Thoracic aorta (tissue), 2 donors: ENCODE data around the gene PTGDS. TPM values are rescaled to one million over a fixed set of nuclear protein-coding genes. Genes with fewer than 3 reads are reported as not detected.

Source experiments
- ATAC-seq: fragments of 150-250 bp; one replicate; pipeline ENCODE4 v1.8.0; 2017; ENCODE audit warnings: low read depth; ENCODE audit not compliant: insufficient number of reproducible peaks, low FRiP score
- DNase-seq: peaks from one replicate; pipeline ENCODE4 v3.0.0-alpha.2; 2020; ENCODE audit warnings: low spot score
- H3K27ac ChIP-seq, 2 donors: fragments of 200-600 bp; sonication (generic); 1 replicate in 1 of 2; 2 replicates in 1 of 2; pipeline ENCODE4 v1.5.1; 2016; ENCODE audit warnings: mild to moderate bottlenecking in 2 of 2, moderate library complexity in 2 of 2
- H3K27me3 ChIP-seq: fragments of 200-600 bp; sonication (generic); replicated peaks from 2 replicates; pipeline ENCODE4 v1.6.0; 2016; ENCODE audit warnings: mild to moderate bottlenecking; ENCODE audit not compliant: insufficient read depth
- H3K36me3 ChIP-seq: fragments of 200-600 bp; sonication (generic); one replicate; pipeline ENCODE4 v1.5.1; 2016
- H3K4me1 ChIP-seq, 2 donors: fragments of 200-600 bp; sonication (generic); 1 replicate in 1 of 2; 2 replicates in 1 of 2; pipeline versions ENCODE4 v1.5.1 to v1.6.0; 2016; ENCODE audit warnings: low read depth in 2 of 2, mild to moderate bottlenecking in 1 of 2; ENCODE audit not compliant: control insufficient read depth in 1 of 2
- H3K4me3 ChIP-seq: fragments of 200-600 bp; sonication (generic); 2 replicates; pipeline ENCODE4 v1.5.1; 2016; ENCODE audit warnings: mild to moderate bottlenecking
- H3K9me3 ChIP-seq: fragments of 200-600 bp; sonication (generic); 2 replicates; pipeline ENCODE4 v1.5.1; 2016
- CTCF ChIP-seq: fragments of 200-600 bp; sonication (generic); IDR thresholded peaks from one replicate; pipeline ENCODE4 v1.5.1; 2019; ENCODE audit warnings: antibody characterized with exemption
- total RNA-seq, 2 donors: library from RNA; depleted of rRNA; stranded (reverse); fragments of >200 nt; gene quantifications; one replicate each; pipeline versions ENCODE4 v1.1.0 to v1.2.3, GENCODE V29; 2016

Gene PTGDS
- total RNA-seq, 2 donors from 2014 or later: 66.1 to 89.5 TPM

- TF ChIP-seq CTCF: no peak
- DNase-seq (no peak), ATAC-seq (no peak)
- H3K9me3 ChIP-seq: no peaks in the 10 kb centered on the region
- H3K4me3 ChIP-seq: peak overlapping the region; percentile 97
- H3K27ac ChIP-seq: peak overlapping the region; percentile 79 to 83
- peaks cover 34% of the 10 kb centered on the region for H3K36me3 ChIP-seq
- no peaks in the 10 kb centered on the region for H3K27me3 ChIP-seq
- H3K4me1 ChIP-seq: peaks cover 11 to 39% of the 10 kb centered on the region in 2 donors
Measured at GRCh38 chr9:136943291-136944211, 33.8 kb upstream of the PTGDS start.

- H3K4me1 ChIP-seq: peaks cover 13 to 41% of the 10 kb centered on the region in 2 donors
- H3K9me3 ChIP-seq: no peaks in the 10 kb centered on the region
- H3K36me3 ChIP-seq: peaks cover 34% of the 10 kb centered on the region
- peak overlapping the region; percentile 79 to 83 for H3K27ac ChIP-seq
- no peak for TF ChIP-seq CTCF
- H3K4me3 ChIP-seq: peak overlapping the region; percentile 97
- H3K27me3 ChIP-seq: no peaks in the 10 kb centered on the region
- DNase-seq (no peak), ATAC-seq (peak; percentile 14)
Measured at GRCh38 chr9:136944212-136944518, 33.1 kb upstream of the PTGDS start.

- peaks cover 17 to 45% of the 10 kb centered on the region in 2 donors for H3K4me1 ChIP-seq
- DNase-seq (peak; percentile 57), ATAC-seq (peak; percentile 52)
- H3K27me3 ChIP-seq: no peaks in the 10 kb centered on the region
- no peaks in the 10 kb centered on the region for H3K9me3 ChIP-seq
- H3K36me3 ChIP-seq: peaks cover 28% of the 10 kb centered on the region
- H3K4me3 ChIP-seq: peak within 1 kb of the TSS; percentile 97
- peak; percentile 98 for TF ChIP-seq CTCF
- H3K27ac ChIP-seq: peak within 1 kb of the TSS; percentile 79 to 83
Measured at GRCh38 chr9:136944519-136945332, 32.6 kb upstream of the PTGDS start, which contains the start of the genes C8G and FBXW5. Gene C8G (plus strand): TSS chr9:136945243. CDS start chr9:136945321, 78 bp downstream. Gene FBXW5 (minus strand): TSS chr9:136944738. CDS start chr9:136944083, 655 bp downstream.

- ATAC-seq: no peak
- no peak for TF ChIP-seq CTCF
- no peak for DNase-seq
- peaks cover 22% of the 10 kb centered on the region for H3K36me3 ChIP-seq
- no peaks in the 10 kb centered on the region for H3K27me3 ChIP-seq
- no peak overlapping the region for H3K4me3 ChIP-seq
- no peak overlapping the region for H3K27ac ChIP-seq
- no peaks in the 10 kb centered on the region for H3K9me3 ChIP-seq
- H3K4me1 ChIP-seq: peaks cover 21 to 42% of the 10 kb centered on the region in 2 donors
Measured at GRCh38 chr9:136945333-136946227, 31.7 kb upstream of the PTGDS start.
